ENCODE data around the gene UBE2J2.

Gene UBE2J2

DNA sequence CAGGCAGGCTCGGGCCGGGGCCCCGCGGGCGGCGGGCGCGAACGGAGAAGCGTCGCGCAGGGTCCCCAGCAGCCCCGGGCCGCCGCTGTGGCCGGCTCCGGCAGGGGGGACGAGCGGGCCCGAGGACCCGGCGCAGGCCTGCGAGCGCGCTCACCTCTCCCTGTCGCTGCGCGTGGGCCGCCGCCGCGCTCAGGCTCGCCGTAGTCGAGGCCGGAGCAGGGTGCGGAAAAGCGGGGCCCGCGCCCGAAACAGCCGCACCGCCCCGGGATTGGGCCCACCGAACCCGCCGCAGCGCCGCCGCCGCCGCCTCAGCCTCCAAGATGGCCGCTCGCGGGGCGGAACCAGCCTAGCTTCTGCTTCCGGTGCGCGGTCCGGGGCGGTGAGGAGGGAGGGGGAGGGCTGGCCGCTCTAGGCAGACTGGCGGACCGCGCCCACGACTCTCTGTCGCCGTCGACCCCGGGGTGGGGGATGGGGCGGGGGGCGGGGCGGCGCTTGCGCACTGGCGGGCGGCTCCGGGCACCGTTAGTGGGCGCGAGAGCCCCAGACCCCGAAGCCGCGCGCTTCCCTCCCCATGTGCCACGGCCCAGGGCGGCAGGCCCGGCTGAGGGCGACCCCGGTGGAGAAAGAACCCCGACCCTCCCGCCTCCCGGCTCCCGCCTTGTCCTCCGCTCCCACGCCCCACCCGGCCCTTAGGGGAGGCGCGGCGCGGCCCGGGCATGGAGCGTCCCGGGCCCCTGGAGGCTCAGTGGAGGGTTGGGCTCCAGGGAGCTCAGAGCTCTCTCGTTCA is at the start of gene UBE2J2:
Gene UBE2J2, minus strand, starts transcription at position 343 of the 787 bp plus-strand sequence. CDS start 5,862 bp downstream, outside the sequence.
- peak; percentile 89 for DNase-seq (ENCODE audit: low read depth)
- TF ChIP-seq, protein P1, sequence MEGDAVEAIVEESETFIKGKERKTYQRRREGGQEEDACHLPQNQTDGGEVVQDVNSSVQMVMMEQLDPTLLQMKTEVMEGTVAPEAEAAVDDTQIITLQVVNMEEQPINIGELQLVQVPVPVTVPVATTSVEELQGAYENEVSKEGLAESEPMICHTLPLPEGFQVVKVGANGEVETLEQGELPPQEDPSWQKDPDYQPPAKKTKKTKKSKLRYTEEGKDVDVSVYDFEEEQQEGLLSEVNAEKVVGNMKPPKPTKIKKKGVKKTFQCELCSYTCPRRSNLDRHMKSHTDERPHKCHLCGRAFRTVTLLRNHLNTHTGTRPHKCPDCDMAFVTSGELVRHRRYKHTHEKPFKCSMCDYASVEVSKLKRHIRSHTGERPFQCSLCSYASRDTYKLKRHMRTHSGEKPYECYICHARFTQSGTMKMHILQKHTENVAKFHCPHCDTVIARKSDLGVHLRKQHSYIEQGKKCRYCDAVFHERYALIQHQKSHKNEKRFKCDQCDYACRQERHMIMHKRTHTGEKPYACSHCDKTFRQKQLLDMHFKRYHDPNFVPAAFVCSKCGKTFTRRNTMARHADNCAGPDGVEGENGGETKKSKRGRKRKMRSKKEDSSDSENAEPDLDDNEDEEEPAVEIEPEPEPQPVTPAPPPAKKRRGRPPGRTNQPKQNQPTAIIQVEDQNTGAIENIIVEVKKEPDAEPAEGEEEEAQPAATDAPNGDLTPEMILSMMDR (conservative IDR thresholded peaks at IDR 0.05; ENCODE audit: control insufficient read depth, insufficient read depth, low read depth, low read length): no peak
- H3K4me3 ChIP-seq (ENCODE audit: control insufficient read depth, low read depth, low read length): peak within 1 kb of the TSS; percentile 76

DNA sequence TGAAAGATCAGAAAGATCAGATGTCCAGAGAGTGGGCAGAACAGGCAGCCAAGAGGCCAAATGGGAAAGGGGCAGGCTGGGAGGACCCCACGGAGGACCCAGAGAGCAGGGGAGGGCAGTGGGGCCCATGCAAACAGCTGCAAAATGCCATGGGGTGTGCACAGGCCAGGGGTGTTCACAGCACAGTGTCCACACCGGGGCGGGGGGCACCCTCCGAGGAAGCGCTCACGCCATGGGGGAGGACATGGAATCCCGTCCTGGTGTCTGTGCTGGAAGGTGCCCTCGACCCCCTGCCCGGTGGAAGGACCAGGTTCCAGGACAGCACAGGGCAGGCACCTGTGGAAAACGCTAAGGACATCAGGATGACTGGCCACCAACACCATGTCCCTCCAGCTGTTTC is 49.3 kb upstream of the UBE2J2 start:
- H3K4me3 ChIP-seq (ENCODE audit: control insufficient read depth, low read depth, low read length): no peak overlapping the region
- no peak for DNase-seq (ENCODE audit: low read depth)
- TF ChIP-seq, protein P1 (conservative IDR thresholded peaks at IDR 0.05; ENCODE audit: control insufficient read depth, insufficient read depth, low read depth, low read length): no peak

DNA sequence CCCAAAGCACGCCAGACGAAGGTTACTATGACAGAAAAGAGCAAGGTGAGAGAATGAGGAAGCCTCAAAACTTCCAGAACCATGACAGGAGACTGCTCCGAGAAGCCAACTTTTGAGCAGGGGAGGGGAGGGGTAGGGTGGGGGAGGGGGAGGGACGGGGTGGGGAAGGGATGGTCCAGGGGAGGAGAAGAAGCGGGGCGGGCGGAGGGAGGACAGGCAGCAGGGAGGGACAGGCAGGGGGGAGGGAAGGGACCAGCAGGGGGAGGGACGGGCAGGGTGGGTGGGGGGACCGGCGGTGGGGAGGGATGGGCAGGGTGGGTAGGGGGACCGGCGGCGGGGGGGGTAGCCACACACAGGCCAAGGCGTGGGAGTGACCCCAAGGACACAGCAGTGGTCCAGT is 48.8 kb upstream of the UBE2J2 start:
- H3K4me3 ChIP-seq (ENCODE audit: control insufficient read depth, low read depth, low read length): no peak overlapping the region
- TF ChIP-seq, protein P1 (conservative IDR thresholded peaks at IDR 0.05; ENCODE audit: control insufficient read depth, insufficient read depth, low read depth, low read length): no peak
- no peak for DNase-seq (ENCODE audit: low read depth)

DNA sequence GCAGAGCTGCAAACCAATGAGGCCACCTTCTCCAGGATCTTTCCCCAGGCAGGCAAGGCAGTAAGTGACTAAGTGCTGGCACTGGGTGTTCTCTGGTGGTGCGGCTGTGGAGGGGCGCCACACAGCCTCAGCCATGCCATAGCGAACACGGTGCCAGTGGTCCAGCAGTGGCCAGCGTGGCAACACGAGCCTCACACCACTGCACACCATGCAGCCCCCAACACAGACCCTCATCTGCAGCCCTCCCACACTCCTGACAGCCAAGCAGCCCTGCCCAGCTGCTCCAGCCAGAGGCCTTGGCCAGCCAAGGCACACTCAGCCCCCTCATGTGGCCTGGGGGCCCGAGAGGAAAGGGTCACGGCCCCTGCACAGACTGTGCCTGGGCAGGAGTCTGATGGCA is 47.8 kb upstream of the UBE2J2 start:
- no peak overlapping the region for H3K4me3 ChIP-seq (ENCODE audit: control insufficient read depth, low read depth, low read length)
- DNase-seq (ENCODE audit: low read depth): no peak
- TF ChIP-seq, protein P1 (conservative IDR thresholded peaks at IDR 0.05; ENCODE audit: control insufficient read depth, insufficient read depth, low read depth, low read length): no peak

DNA sequence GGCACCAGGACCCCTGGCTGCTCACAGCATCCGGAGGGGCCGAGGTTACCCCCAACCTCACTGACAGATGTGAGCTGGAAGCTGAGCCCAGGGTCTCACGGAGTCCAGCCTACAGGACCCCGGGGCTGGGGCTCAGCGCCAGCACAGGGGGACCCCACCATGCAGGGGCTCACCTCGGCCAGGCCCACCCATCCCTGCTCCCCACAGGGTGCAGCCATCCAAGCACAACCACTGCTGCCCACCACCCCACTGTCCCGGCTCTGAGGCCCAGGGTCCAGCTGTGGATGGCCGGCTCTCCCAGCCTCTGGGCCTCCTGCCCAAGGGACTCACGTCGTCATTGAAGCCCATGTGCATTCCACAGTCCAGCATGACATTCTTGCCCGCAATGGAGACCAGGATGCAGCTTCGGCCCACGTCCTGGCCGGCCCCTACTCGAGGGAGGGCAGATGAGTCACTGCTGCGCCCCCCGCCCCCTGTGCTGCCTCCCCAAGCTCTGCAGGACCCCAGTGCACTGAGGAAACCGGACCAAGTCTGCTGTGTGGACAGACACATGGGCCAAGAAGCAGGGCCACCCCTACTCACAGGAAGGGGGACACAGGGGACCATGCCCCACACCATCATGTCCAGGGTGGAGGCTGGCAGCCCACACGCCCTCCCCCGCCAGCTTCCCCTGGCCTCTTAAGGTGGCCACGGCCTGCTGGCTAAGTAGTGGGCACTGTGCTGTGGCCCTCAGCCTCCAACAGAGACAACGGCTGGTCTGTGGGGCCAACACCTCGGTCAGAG is 47.2 kb upstream of the UBE2J2 start:
- TF ChIP-seq, protein P1 (conservative IDR thresholded peaks at IDR 0.05; ENCODE audit: control insufficient read depth, insufficient read depth, low read depth, low read length): no peak
- H3K4me3 ChIP-seq (ENCODE audit: control insufficient read depth, low read depth, low read length): no peak overlapping the region
- DNase-seq (ENCODE audit: low read depth): peak; percentile 48

DNA sequence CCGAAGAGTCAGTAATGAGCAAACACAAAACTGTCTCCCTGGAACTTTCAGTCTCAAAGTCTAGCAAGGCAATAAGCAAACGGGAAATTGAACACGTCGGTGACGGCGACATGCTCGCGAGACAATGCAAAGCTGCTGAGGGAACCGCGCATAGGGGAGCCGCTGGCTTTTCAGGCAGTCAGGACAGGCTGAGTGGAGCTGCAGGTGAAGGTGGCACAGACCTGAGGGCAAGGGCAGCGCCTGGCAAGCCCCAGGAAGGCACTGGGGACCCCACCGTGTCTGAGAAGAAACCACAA is 45.9 kb upstream of the UBE2J2 start:
- TF ChIP-seq, protein P1 (conservative IDR thresholded peaks at IDR 0.05; ENCODE audit: control insufficient read depth, insufficient read depth, low read depth, low read length): no peak
- no peak for DNase-seq (ENCODE audit: low read depth)
- H3K4me3 ChIP-seq (ENCODE audit: control insufficient read depth, low read depth, low read length): no peak overlapping the region

Data from fibroblast of mammary gland (primary cell).